HG02938 (cell line): Measurements from ENCODE around the gene FOS.

Source experiments
- ATAC-seq: cut with Tn5 transposase; IDR thresholded peaks from one replicate; pipeline ENCODE4 v1.9.1; 2021; ENCODE audit warnings: mild to moderate bottlenecking, moderate library complexity; ENCODE audit not compliant: unreplicated experiment

The FOS gene

DNA sequence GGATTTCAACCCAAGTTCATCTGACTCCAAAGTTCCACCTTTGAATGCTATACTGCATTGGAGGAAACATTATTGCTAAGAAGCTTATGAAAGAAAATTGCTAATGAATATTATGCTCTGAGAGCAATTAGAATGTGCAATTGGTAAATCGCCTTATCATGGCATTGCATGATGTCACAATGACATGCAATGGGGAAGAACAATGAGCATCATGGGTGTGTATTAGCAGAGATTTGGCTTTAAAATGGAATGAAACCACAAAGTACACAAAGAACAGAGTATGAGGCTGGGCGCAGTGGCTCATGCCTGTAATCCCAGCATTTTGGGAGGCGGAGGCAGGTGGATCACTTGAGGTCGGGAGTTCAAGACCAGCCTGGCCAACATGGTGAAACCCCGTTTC, 34.7 kb downstream of the FOS start:
- no peak for ATAC-seq

DNA sequence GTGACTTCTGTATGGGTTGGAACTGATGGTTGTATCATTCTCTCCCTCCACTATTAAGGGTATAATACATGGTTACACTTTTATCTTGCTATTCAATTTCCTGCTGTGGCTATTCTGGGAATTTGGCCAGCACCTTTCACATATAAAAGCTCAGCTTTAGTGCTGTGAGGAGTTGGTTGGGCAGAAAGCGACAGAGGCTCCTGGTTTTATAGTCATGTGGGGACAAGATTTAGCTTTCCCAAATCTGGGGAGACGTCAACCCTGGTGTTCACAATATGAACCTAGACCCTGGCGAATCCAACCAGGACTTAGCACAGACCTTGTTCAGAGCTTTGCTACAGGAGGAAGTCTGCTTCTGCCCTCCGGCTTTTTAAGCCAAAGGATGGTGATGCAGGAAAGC, 36.5 kb downstream of the FOS start:
- no peak for ATAC-seq

GRCh38 chr14:75317148-75317547, 38.5 kb downstream of the FOS start:
- ATAC-seq, result no peak

- ATAC-seq, result no peak
Measured at GRCh38 chr14:75318353-75318752, 39.7 kb downstream of the FOS start.

- ATAC-seq, result no peak
Measured at GRCh38 chr14:75319021-75319420, 40.4 kb downstream of the FOS start.

DNA sequence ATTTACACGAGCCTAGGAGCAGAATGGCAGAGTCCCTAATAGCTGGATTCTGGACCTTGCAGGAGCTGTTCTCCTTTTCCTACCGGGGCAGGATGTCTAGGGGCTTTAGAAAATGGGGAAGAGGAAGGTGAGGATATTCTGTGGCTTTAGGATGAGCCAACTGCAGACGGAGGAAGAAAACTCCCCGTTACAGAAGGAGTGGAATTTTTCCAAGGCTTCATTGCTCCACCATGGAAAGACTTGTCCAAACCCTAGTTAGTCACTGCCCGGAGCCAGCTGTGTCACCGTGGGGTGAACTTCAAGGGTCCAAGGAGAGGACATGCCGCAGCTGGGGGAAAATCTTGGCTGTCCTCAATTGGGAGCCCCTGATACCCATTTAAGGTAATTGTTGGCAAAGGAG, 41.6 kb downstream of the FOS start:
- ATAC-seq, result no peak

GRCh38 chr14:75322746-75323145, 44.1 kb downstream of the FOS start:
- ATAC-seq, result no peak

- ATAC-seq, result no peak
Measured at GRCh38 chr14:75323571-75323970, 44.9 kb downstream of the FOS start.

- no peak for ATAC-seq
Measured at GRCh38 chr14:75328558-75329155, 50.0 kb downstream of the FOS start.

DNA sequence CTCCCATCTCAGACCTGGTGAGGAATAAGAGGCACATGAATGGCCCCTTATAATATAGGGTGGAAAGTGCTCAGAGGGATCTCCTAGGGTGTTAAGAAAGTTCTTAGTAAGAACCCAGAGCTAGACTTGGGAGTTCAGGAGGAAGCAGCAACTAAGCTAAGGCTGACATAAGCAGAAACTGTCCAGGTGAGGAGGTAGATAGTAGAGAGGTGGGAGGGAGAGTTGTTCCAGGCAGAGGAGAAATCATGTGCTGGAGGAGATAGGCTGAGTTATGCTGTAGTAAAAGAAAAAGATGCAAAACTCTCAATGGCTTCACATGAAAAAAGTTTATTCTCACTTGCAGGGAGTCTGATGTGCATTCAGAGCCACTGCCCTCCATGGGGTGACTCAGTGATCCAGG, 50.7 kb downstream of the FOS start:
- ATAC-seq, result no peak

GRCh38 chr14:75331471-75331870, 52.8 kb downstream of the FOS start:
- no peak for ATAC-seq
